ENCODE results near the gene SERPINB12. TPM values are rescaled to one million over a fixed set of nuclear protein-coding genes. Genes with fewer than 3 reads are reported as not detected.

SERPINB12 gene
- total RNA-seq, 5 donors from 2014 or later (not counting 1 experiment from before 2014, with no cell fraction given), result not detected

DNA sequence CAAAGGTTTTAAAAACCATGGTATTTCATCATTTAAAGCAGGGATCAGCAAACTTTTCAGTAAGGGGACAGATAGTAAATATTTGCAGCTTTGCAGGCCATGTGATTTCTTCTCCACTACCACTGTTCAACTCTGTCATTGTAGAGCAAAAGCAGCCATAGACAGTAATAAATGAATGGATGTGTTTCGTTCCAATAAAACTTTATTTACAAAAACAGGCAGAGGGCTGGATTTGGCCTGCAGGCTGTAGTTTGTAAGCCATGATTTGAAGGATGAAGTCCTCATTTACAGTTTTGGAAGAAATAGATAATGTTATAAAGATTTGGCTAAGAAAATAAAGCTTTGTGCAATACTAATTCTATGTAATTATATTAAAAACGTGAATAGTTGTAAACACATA is 1.8 kb downstream of the SERPINB12 start:
- Mint-ChIP-seq H3K4me1 (no peaks in the 10 kb centered on the region), H3K27me3 (peaks cover 25 to 34% of the 10 kb centered on the region in 2 donors), H3K36me3 (no peaks in the 10 kb centered on the region), H3K4me3 (no peak overlapping the region), H3K27ac (no peak overlapping the region), H3K9me3 (no peaks in the 10 kb centered on the region)
- ChIA-PET CTCF (interaction anchor here in 1 of 2 donors (0.5 to 1.2 kb wide), 2 partner anchors 26 to 697 kb away, joined by 3 read pairs; no protein-coding TSS in a partner anchor), POLR2A (interaction anchor here in 1 of 2 donors (0.7 kb wide), 1 partner anchor 387 kb away, joined by 3 read pairs; no protein-coding TSS in a partner anchor)
- no peaks in the 10 kb centered on the region for H3K36me3 ChIP-seq (ENCODE audit: control insufficient read depth in 2 of 2, extremely low read depth in 1 of 2, insufficient read depth in 1 of 2, low read length in 1 of 2)
- no CpG with 5 or more reads among the region's 2 CpGs for WGBS (ENCODE audit: insufficient coverage)
- H3K27me3 ChIP-seq (replicated peaks in 1 of 2; ENCODE audit: control insufficient read depth in 2 of 2, extremely low read depth in 1 of 2, insufficient read depth in 2 of 2, low read length in 1 of 2), result no peaks in the 10 kb centered on the region
- no peaks in the 10 kb centered on the region for H3K9me3 ChIP-seq
- no peaks in the 10 kb centered on the region for H3K4me1 ChIP-seq (ENCODE audit: control insufficient read depth in 1 of 2, extremely low read depth in 1 of 2, insufficient read depth in 2 of 2, low read length in 2 of 2)
- ATAC-seq (replicated peaks in 1 of 4) (no peak), DNase-seq (no peak)
- no peak overlapping the region for H3K27ac ChIP-seq (ENCODE audit: low read length)
- no peak overlapping the region for H3K4me3 ChIP-seq (ENCODE audit: control insufficient read depth in 1 of 2, extremely low read depth in 1 of 2, low read length in 1 of 2)

GRCh38 chr18:63545000-63545399 is 2.8 kb downstream of the SERPINB12 start:
- Mint-ChIP-seq H3K4me3 (no peak overlapping the region), H3K4me1 (no peaks in the 10 kb centered on the region), H3K27me3 (peaks cover 18 to 33% of the 10 kb centered on the region in 2 donors), H3K27ac (peak overlapping the region in 1 of 2 donors; percentile 19), H3K9me3 (no peaks in the 10 kb centered on the region), H3K36me3 (no peaks in the 10 kb centered on the region)
- POLR2A ChIA-PET, result no interaction called here
- Histone ChIP-seq H3K36me3 (ENCODE audit: control insufficient read depth in 2 of 2, extremely low read depth in 1 of 2, insufficient read depth in 1 of 2, low read length in 1 of 2) (no peaks in the 10 kb centered on the region), H3K27ac (ENCODE audit: low read length) (no peak overlapping the region), H3K27me3 (replicated peaks in 1 of 2; ENCODE audit: control insufficient read depth in 2 of 2, extremely low read depth in 1 of 2, insufficient read depth in 2 of 2, low read length in 1 of 2) (no peaks in the 10 kb centered on the region), H3K9me3 (no peaks in the 10 kb centered on the region), H3K4me3 (ENCODE audit: control insufficient read depth in 1 of 2, extremely low read depth in 1 of 2, low read length in 1 of 2) (no peak overlapping the region), H3K4me1 (ENCODE audit: control insufficient read depth in 1 of 2, extremely low read depth in 1 of 2, insufficient read depth in 2 of 2, low read length in 2 of 2) (no peaks in the 10 kb centered on the region)
- no peak for ATAC-seq (replicated peaks in 1 of 4)
- WGBS (ENCODE audit: insufficient coverage), result no CpG with 5 or more reads among the region's 3 CpGs
- CTCF ChIA-PET, result interaction anchor here in 1 of 2 donors (1.2 kb wide), 1 partner anchor 27 kb away, joined by 3 read pairs; no protein-coding TSS in a partner anchor
- DNase-seq, result no peak

- CTCF ChIA-PET, result interaction anchor here in 1 of 2 donors (1.4 kb wide), 1 partner anchor 31 kb away, joined by 3 read pairs; no protein-coding TSS in a partner anchor
- Mint-ChIP-seq H3K36me3 (no peaks in the 10 kb centered on the region), H3K9me3 (no peaks in the 10 kb centered on the region), H3K27me3 (peaks cover 13 to 23% of the 10 kb centered on the region in 2 donors), H3K4me3 (no peak overlapping the region), H3K4me1 (no peaks in the 10 kb centered on the region), H3K27ac (no peak overlapping the region)
- DNase-seq (no peak), ATAC-seq (replicated peaks in 1 of 4) (no peak)
- WGBS (ENCODE audit: insufficient coverage), result no CpG with 5 or more reads among the region's 1 CpG
- H3K4me1 ChIP-seq (ENCODE audit: control insufficient read depth in 1 of 2, extremely low read depth in 1 of 2, insufficient read depth in 2 of 2, low read length in 2 of 2), result no peaks in the 10 kb centered on the region
- H3K4me3 ChIP-seq (ENCODE audit: control insufficient read depth in 1 of 2, extremely low read depth in 1 of 2, low read length in 1 of 2), result no peak overlapping the region
- POLR2A ChIA-PET, result no interaction called here
- H3K36me3 ChIP-seq (ENCODE audit: control insufficient read depth in 2 of 2, extremely low read depth in 1 of 2, insufficient read depth in 1 of 2, low read length in 1 of 2), result no peaks in the 10 kb centered on the region
- H3K27ac ChIP-seq (ENCODE audit: low read length), result no peak overlapping the region
- H3K27me3 ChIP-seq (replicated peaks in 1 of 2; ENCODE audit: control insufficient read depth in 2 of 2, extremely low read depth in 1 of 2, insufficient read depth in 2 of 2, low read length in 1 of 2), result no peaks in the 10 kb centered on the region
- no peaks in the 10 kb centered on the region for H3K9me3 ChIP-seq
Observed at GRCh38 chr18:63550068-63550467, 7.9 kb downstream of the SERPINB12 start.

- Mint-ChIP-seq H3K9me3 (no peaks in the 10 kb centered on the region), H3K4me1 (no peaks in the 10 kb centered on the region), H3K27me3 (peaks cover 6 to 17% of the 10 kb centered on the region in 2 donors), H3K36me3 (no peaks in the 10 kb centered on the region), H3K27ac (no peak overlapping the region), H3K4me3 (no peak overlapping the region)
- no peak overlapping the region for H3K27ac ChIP-seq (ENCODE audit: low read length)
- no peaks in the 10 kb centered on the region for H3K9me3 ChIP-seq
- ChIA-PET CTCF (no interaction called here), POLR2A (no interaction called here)
- ATAC-seq (replicated peaks in 1 of 4) (no peak), DNase-seq (no peak)
- no peaks in the 10 kb centered on the region for H3K36me3 ChIP-seq (ENCODE audit: control insufficient read depth in 2 of 2, extremely low read depth in 1 of 2, insufficient read depth in 1 of 2, low read length in 1 of 2)
- 60% methylated on average over 1 of the region's 3 CpGs for WGBS (ENCODE audit: insufficient coverage)
- H3K27me3 ChIP-seq (replicated peaks in 1 of 2; ENCODE audit: control insufficient read depth in 2 of 2, extremely low read depth in 1 of 2, insufficient read depth in 2 of 2, low read length in 1 of 2), result no peaks in the 10 kb centered on the region
- no peaks in the 10 kb centered on the region for H3K4me1 ChIP-seq (ENCODE audit: control insufficient read depth in 1 of 2, extremely low read depth in 1 of 2, insufficient read depth in 2 of 2, low read length in 2 of 2)
- H3K4me3 ChIP-seq (ENCODE audit: control insufficient read depth in 1 of 2, extremely low read depth in 1 of 2, low read length in 1 of 2), result no peak overlapping the region
Observed at GRCh38 chr18:63551769-63552168, 9.6 kb downstream of the SERPINB12 start.

GRCh38 chr18:63552581-63552980 is 10.4 kb downstream of the SERPINB12 start:
- no CpG with 5 or more reads among the region's 2 CpGs for WGBS (ENCODE audit: insufficient coverage)
- Mint-ChIP-seq H3K36me3 (no peaks in the 10 kb centered on the region), H3K4me1 (no peaks in the 10 kb centered on the region), H3K27ac (no peak overlapping the region), H3K27me3 (peaks cover 4 to 18% of the 10 kb centered on the region in 2 donors), H3K9me3 (no peaks in the 10 kb centered on the region), H3K4me3 (no peak overlapping the region)
- Histone ChIP-seq H3K9me3 (no peaks in the 10 kb centered on the region), H3K4me3 (ENCODE audit: control insufficient read depth in 1 of 2, extremely low read depth in 1 of 2, low read length in 1 of 2) (no peak overlapping the region), H3K36me3 (ENCODE audit: control insufficient read depth in 2 of 2, extremely low read depth in 1 of 2, insufficient read depth in 1 of 2, low read length in 1 of 2) (no peaks in the 10 kb centered on the region), H3K27me3 (replicated peaks in 1 of 2; ENCODE audit: control insufficient read depth in 2 of 2, extremely low read depth in 1 of 2, insufficient read depth in 2 of 2, low read length in 1 of 2) (no peaks in the 10 kb centered on the region), H3K27ac (ENCODE audit: low read length) (no peak overlapping the region), H3K4me1 (ENCODE audit: control insufficient read depth in 1 of 2, extremely low read depth in 1 of 2, insufficient read depth in 2 of 2, low read length in 2 of 2) (no peaks in the 10 kb centered on the region)
- ATAC-seq (replicated peaks in 1 of 4), result no peak
- ChIA-PET CTCF (no interaction called here), POLR2A (no interaction called here)
- no peak for DNase-seq

DNA sequence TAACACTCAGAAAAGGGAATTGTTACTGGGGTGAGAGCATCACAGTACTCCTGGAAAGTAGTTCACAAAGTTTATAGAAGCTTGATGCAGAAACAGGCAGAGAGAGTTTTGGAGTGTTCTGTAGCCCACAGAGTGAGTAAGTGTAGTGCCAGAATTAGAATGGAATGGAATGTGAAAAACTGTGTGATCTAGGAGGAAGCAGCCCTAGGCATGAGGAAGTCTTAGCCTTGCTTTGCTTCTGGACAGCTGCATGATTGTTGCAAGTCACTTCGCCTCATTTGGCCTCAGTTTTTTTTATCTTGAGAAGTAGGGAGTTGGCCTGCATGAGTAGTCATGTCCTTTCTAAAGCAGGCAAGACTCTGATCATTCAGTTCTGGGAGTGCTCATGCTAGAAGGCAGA is 10.9 kb downstream of the SERPINB12 start:
- no peak overlapping the region for H3K27ac ChIP-seq (ENCODE audit: low read length)
- Mint-ChIP-seq H3K27ac (no peak overlapping the region), H3K4me1 (no peaks in the 10 kb centered on the region), H3K9me3 (no peaks in the 10 kb centered on the region), H3K27me3 (peaks cover 4 to 15% of the 10 kb centered on the region in 2 donors), H3K36me3 (no peaks in the 10 kb centered on the region), H3K4me3 (no peak overlapping the region)
- 86% methylated on average over 1 of the region's 1 CpG for WGBS (ENCODE audit: insufficient coverage)
- ATAC-seq (replicated peaks in 1 of 4) (no peak), DNase-seq (no peak)
- ChIA-PET CTCF (no interaction called here), POLR2A (no interaction called here)
- no peaks in the 10 kb centered on the region for H3K36me3 ChIP-seq (ENCODE audit: control insufficient read depth in 2 of 2, extremely low read depth in 1 of 2, insufficient read depth in 1 of 2, low read length in 1 of 2)
- no peak overlapping the region for H3K4me3 ChIP-seq (ENCODE audit: control insufficient read depth in 1 of 2, extremely low read depth in 1 of 2, low read length in 1 of 2)
- H3K27me3 ChIP-seq (replicated peaks in 1 of 2; ENCODE audit: control insufficient read depth in 2 of 2, extremely low read depth in 1 of 2, insufficient read depth in 2 of 2, low read length in 1 of 2), result no peaks in the 10 kb centered on the region
- H3K4me1 ChIP-seq (ENCODE audit: control insufficient read depth in 1 of 2, extremely low read depth in 1 of 2, insufficient read depth in 2 of 2, low read length in 2 of 2), result no peaks in the 10 kb centered on the region
- no peaks in the 10 kb centered on the region for H3K9me3 ChIP-seq

Data from T-cell (primary cell).